Stimulated activated CD4-positive, alpha-beta T cell treated with anti-CD3 and anti-CD28 coated beads, TNF-alpha, amount 100 ng/mL, for 24 hours (primary cell): ENCODE data around the gene MRPS9.

ENCODE experiments used
- DNase-seq, 3 experiments: peaks; one replicate each; pipeline ENCODE4 v3.0.0-alpha.2; 2020; ENCODE audit warnings: low read depth in 3 of 3

The MRPS9 gene

GRCh38 chr2:105078906-105079495 is 41.1 kb downstream of the MRPS9 start:
- no peak for DNase-seq

GRCh38 chr2:105080461-105080860 is 42.6 kb downstream of the MRPS9 start:
- DNase-seq: no peak

- no peak for DNase-seq
Observed at GRCh38 chr2:105081006-105081601, 43.2 kb downstream of the MRPS9 start.

- no peak for DNase-seq
Observed at GRCh38 chr2:105082107-105082506, 44.2 kb downstream of the MRPS9 start.

DNA sequence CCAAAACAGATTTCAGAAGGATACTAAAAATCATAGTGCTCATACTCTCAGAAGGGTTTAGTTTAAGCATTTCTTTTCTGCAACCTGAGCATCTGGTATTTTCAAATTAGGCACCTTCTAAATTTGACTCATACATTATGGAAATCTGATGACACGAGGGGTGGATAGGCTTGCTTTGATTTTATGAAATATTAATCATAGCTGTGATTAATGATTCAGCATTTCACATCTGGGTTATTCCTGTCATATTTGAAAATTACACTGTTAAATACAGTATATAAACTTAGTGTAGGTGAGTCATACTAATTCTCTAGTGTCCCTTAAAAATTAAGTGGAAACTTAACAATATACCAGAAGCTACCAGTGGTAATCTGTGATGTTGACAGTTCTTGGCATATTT is 47.7 kb downstream of the MRPS9 start:
- DNase-seq: no peak

DNA sequence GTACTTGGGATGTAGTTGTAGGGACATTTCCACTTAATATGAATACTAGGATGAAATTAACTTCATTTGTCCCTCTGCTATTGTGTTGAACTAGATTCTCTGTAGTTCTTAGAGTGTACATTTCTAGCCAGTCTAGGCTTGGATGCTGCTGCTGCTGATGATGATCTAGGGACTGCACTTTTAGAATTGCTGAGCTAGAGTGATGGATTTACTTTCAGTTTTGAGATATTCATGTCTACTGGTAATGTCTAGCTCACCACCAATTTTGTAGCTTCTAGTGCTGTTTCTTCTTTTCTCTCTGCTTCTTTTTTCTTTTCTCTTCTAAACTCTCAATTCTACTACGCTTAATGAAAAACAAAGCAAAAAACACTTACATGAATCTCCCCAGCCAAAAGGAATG is 49.4 kb downstream of the MRPS9 start:
- DNase-seq: no peak

GRCh38 chr2:105090091-105090490 is 52.2 kb downstream of the MRPS9 start:
- no peak for DNase-seq

GRCh38 chr2:105092797-105093196 is 54.9 kb downstream of the MRPS9 start:
- DNase-seq: no peak

DNA sequence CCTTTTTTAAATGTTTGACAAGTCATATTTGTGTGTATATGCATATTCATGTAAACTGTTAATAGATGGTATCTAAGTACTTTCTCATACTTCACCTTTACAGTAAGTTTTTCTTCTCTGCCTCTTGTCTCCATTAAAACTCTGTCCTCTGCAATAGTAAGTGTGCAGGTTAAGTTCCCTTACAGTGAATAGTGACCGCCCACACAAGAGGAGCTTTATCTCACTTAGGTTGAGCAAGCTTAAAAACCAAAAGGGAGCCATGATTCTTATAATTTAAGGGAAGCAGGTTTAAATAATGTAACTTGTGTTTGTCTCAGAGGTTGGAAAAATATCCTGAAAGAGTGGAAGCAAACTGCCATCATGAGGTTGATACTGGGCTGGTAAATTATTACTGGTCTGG is 61.3 kb downstream of the MRPS9 start:
- DNase-seq: no peak

GRCh38 chr2:105100046-105100840 is 62.4 kb downstream of the MRPS9 start:
- DNase-seq: no peak

- DNase-seq: no peak
Observed at GRCh38 chr2:105102001-105102400, 64.1 kb downstream of the MRPS9 start.

- DNase-seq: no peak
Observed at GRCh38 chr2:105102963-105103421, 65.1 kb downstream of the MRPS9 start.

- no peak for DNase-seq
Observed at GRCh38 chr2:105103481-105103880, 65.6 kb downstream of the MRPS9 start.

DNA sequence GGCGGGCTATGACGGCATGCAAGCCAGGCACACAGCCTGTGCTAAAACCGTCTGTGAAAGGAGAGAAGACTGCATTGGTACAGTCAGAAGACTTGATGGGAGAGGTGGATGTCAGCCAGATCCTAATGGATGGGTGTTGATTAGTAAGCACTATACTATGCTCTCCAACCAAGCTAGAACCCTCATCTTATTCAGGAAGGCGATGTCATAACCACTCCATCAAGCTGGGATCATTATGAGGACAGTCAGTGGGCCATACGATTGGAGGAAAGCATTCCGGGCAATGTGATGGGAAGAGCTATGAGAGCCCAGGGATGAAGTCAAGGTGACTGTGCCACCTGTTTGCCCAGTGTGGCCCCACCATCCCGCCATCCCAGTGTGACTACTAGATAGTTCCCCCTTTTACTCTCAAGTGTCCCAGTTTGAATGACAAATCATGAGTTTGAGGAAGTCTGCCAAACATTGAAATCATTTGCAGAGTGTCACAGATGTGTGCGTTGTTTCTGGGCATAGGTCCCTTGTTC is 66.4 kb downstream of the MRPS9 start:
- no peak for DNase-seq

GRCh38 chr2:105110295-105110829 is 72.5 kb downstream of the MRPS9 start:
- no peak for DNase-seq

- DNase-seq: no peak
Observed at GRCh38 chr2:105111365-105112150, 73.7 kb downstream of the MRPS9 start.

DNA sequence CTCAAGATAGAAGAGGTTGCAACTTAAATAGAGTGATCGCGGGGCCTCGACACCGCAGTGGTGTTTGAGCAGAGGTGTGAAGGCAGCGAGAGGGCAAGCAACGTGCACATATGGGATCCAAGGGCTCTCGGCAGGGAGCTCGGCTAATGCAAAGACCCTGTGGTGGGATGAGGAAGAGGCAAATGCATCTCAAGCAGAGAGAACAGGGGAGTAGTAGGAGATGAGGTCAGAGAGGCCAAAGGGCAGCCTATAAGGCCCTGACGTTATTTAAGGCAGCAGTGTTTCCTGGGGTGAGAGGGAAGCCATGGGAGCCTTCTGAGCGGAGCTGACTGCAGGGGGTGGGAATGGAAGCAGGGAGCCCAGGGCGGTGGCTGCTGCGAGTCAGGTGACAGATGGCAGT is 74.5 kb downstream of the MRPS9 start:
- DNase-seq: no peak

GRCh38 chr2:105113616-105114291 is 75.9 kb downstream of the MRPS9 start:
- DNase-seq: no peak

- no peak for DNase-seq
Observed at GRCh38 chr2:105114551-105114950, 76.7 kb downstream of the MRPS9 start.

- no peak for DNase-seq
Observed at GRCh38 chr2:105116348-105116747, 78.5 kb downstream of the MRPS9 start.

DNA sequence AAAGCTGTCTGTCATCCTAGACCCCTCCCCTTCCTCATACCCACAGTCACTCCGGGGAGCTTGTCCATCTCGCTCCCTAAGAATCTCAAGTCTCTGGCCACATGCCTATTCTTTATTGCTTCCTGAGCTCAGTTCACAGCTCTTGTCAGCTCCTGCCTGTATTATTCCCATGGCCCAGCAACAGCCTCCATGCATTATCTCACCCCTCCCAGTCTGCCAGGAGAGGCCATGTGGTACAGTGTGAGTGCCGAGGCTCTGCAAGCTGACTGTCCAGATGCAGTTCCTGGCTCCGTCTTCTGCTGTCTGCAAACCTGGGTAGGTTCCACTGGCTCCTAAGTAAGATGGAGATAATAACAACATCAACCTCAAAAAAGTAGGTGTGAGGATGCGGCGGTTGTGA is 79.7 kb downstream of the MRPS9 start:
- DNase-seq: no peak
